MCF 10A (cell line): ENCODE data around the gene C8G. TPM values are rescaled to one million over a fixed set of nuclear protein-coding genes. Genes with fewer than 3 reads are reported as not detected.

ENCODE experiments used
- Bru-seq: library from RNA; stranded (reverse); fragments of 400-500 nt; gene quantifications from one replicate; lab custom pipeline; 2021; lab: Mats Ljungman, UMichigan
- BruChase-seq, 2 experiments: library from RNA; stranded (reverse); fragments of 400-500 nt; gene quantifications; one replicate each; lab custom pipeline; 2021; lab: Mats Ljungman, UMichigan
- BruUV-seq: library from RNA; stranded (reverse); fragments of 400-500 nt; replicated peaks from 2 replicates; lab custom pipeline; 2021; lab: Mats Ljungman, UMichigan
- CTCF ChIA-PET: fragments of 300-600 bp; sonication (Branson Sonifier 250); formaldehyde crosslinking; extraction: SDS; loops from one replicate; lab custom pipeline; 2021; ENCODE audit warnings: antibody characterized with exemption, inconsistent platforms; lab: Yijun Ruan, JAX
- POLR2A ChIA-PET: fragments of 300-600, 350-650 bp; sonication (Branson Sonifier 250); formaldehyde crosslinking; extraction: SDS; loops from one replicate; lab custom pipeline; 2020; ENCODE audit warnings: antibody characterized with exemption, inconsistent platforms; lab: Yijun Ruan, JAX
- DNase-seq: peaks from one replicate; pipeline ENCODE4 v3.0.0-alpha.2; 2018; ENCODE audit not compliant: unreplicated experiment
- H3K27ac Mint-ChIP-seq: one replicate; pipeline ENCODE4 v1.8.0; 2022; ENCODE audit warnings: mild to moderate bottlenecking, low read depth, mixed read lengths; ENCODE audit not compliant: unreplicated experiment
- H3K27me3 Mint-ChIP-seq: one replicate; pipeline ENCODE4 v1.8.0; 2022; ENCODE audit warnings: mixed read lengths; ENCODE audit not compliant: insufficient read depth, unreplicated experiment
- H3K36me3 Mint-ChIP-seq: one replicate; pipeline ENCODE4 v1.8.0; 2022; ENCODE audit warnings: mild to moderate bottlenecking, moderate library complexity, mixed read lengths; ENCODE audit not compliant: insufficient read depth, unreplicated experiment
- H3K4me1 Mint-ChIP-seq: one replicate; pipeline ENCODE4 v1.8.0; 2022; ENCODE audit warnings: mixed read lengths; ENCODE audit not compliant: insufficient read depth, unreplicated experiment
- H3K4me3 Mint-ChIP-seq: one replicate; pipeline ENCODE4 v1.8.0; 2022; ENCODE audit warnings: mild to moderate bottlenecking, moderate library complexity, mixed read lengths; ENCODE audit not compliant: unreplicated experiment
- H3K9me3 Mint-ChIP-seq: one replicate; pipeline ENCODE4 v1.8.0; 2022; ENCODE audit warnings: mixed read lengths; ENCODE audit not compliant: unreplicated experiment
- CTCF ChIP-seq: fragments of 200-600 bp; IDR thresholded peaks from one replicate; pipeline ENCODE4 v1.8.0; 2022; ENCODE audit warnings: antibody characterized with exemption, mild to moderate bottlenecking; ENCODE audit not compliant: unreplicated experiment
- intact Hi-C: fragments of 100-400 bp; cut with micrococcal nuclease; formaldehyde crosslinking; loops from 2 replicates; pipeline ENCODE4 v1.14.1; 2022
- long read RNA-seq: library from polyadenylated mRNA; stranded (forward); transcript quantifications from one replicate; pipeline ENCODE4 v2.0.0, GENCODE V29; 2022
- total RNA-seq: library from RNA; stranded (reverse); gene quantifications from 2 replicates; pipeline ENCODE4 v1.2.3, GENCODE V29; 2022

C8G gene
- total RNA-seq (1.0 and 1.1 TPM in 2 replicates), Bru-seq, nascent RNA (percentile 19 among the genes with signal in this experiment), BruChase-seq, experiment 1, labeled RNA remaining after a 6-hour chase (percentile 40 among the genes with signal in this experiment), BruChase-seq, experiment 2, labeled RNA remaining after a 2-hour chase (percentile 26 among the genes with signal in this experiment)
- long read RNA-seq, partial matches to known transcripts: 0 of 1 reads
- long read RNA-seq, other reads (novel, unspliced or antisense): 1 of 1 reads

DNA sequence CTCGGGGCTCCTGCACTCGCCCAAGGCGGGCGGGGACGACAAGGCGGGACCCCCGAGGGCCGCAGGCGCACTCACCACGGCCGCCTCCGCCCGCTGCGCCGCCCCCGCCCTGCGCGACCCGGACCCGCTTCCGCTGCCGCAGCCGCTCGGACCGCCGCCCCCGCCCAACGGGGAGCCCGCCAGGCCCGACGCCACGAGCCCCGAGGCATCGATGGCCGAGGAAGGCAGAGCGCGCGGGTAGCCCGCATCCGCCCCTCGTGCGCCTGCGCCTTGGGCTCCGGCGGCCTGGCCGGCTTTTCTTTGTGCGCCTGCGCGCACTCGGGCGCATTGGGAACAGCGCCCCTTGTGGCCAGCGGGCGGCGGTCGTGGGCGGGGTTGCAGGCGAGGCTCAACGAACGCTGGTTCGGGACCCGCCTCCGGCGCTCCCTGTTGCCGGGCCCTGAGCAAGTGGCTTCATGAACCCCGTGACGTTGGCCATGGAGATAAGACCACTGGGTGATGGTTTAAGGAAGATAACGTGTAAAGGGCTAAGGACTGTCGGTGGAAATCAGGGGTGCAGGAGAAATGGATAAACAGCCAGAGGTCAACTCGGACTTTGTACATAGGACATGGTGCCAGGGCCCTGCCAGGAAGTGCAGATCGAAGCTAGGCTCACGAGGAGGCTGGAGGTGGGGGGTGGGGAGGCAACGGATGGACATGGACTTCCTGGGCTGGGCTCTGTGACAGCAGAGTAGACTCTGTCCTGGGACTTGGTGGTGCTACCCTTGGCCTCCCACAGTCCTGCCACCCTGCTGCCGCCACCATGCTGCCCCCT lies at the start of gene C8G, which contains the start of gene FBXW5:
C8G (plus strand) TSS at position 725 of the 814 bp plus-strand sequence; CDS start at position 803, 78 bp downstream.
FBXW5 (minus strand) TSS at position 220 of the 814 bp plus-strand sequence. CDS start 655 bp downstream, outside the sequence.
- no peaks in the 10 kb centered on the region for H3K4me1 Mint-ChIP-seq
- POLR2A ChIA-PET: interaction anchor here (0.8 to 1.7 kb wide), 9 partner anchors 43 to 137 kb away, joined by 3 to 10 read pairs (median 5); partner anchors contain the start of genes EDF1, PAXX and TRAF2
- no TSS peak for BruUV-seq

GRCh38 chr9:136896027-136896426 lies 49.0 kb upstream of the C8G start:
- intact Hi-C loops: no loop called here
- Mint-ChIP-seq H3K4me3 (no peak overlapping the region), H3K4me1 (peaks cover 8% of the 10 kb centered on the region), H3K27ac (no peak overlapping the region), H3K9me3 (no peaks in the 10 kb centered on the region), H3K36me3 (peaks cover 47% of the 10 kb centered on the region), H3K27me3 (no peaks in the 10 kb centered on the region)
- CTCF ChIA-PET: interaction anchor here (0.5 kb wide), 1 partner anchor 136 kb away, joined by 4 read pairs; the partner anchor contains the start of gene FUT7
- POLR2A ChIA-PET: no interaction called here
- TF ChIP-seq CTCF: no peak
- no TSS peak for BruUV-seq
- no peak for DNase-seq

More for the DNA sequence above, at the start of gene C8G, which contains the start of gene FBXW5:
- Mint-ChIP-seq H3K4me3 (peak within 1 kb of the TSS; percentile 70), H3K36me3 (peaks cover 27% of the 10 kb centered on the region), H3K9me3 (no peaks in the 10 kb centered on the region), H3K27me3 (no peaks in the 10 kb centered on the region), H3K27ac (peak within 1 kb of the TSS; percentile 69)
- CTCF ChIA-PET: interaction anchor here (0.6 to 1.2 kb wide), 11 partner anchors 52 to 365 kb away, joined by 3 to 5 read pairs (median 3); partner anchors contain the start of gene CLIC3
- intact Hi-C loops: loop anchor here (10.0 kb wide), 1 partner anchor 100 kb away; the partner anchor contains the start of genes AJM1 and PHPT1
- DNase-seq: peak; percentile 93
- TF ChIP-seq CTCF: peak; percentile 91

- no peak for DNase-seq
- H3K9me3 Mint-ChIP-seq: no peaks in the 10 kb centered on the region
- ChIA-PET CTCF (interaction anchor here (0.6 to 1.3 kb wide), 2 partner anchors 50 to 56 kb away, joined by 3 to 4 read pairs; partner anchors contain the start of gene AJM1), POLR2A (interaction anchor here (0.6 to 1.0 kb wide), 2 partner anchors 12 to 30 kb away, joined by 3 to 6 read pairs; partner anchors contain the start of gene TRAF2)
- intact Hi-C loops: no loop called here
- H3K4me3 Mint-ChIP-seq: no peak overlapping the region
- no peaks in the 10 kb centered on the region for H3K27me3 Mint-ChIP-seq
- H3K27ac Mint-ChIP-seq: no peak overlapping the region
- BruUV-seq: no TSS peak
- no peak for TF ChIP-seq CTCF
- peaks cover 63% of the 10 kb centered on the region for H3K36me3 Mint-ChIP-seq
- peaks cover 19% of the 10 kb centered on the region for H3K4me1 Mint-ChIP-seq
Measured at GRCh38 chr9:136898483-136899100, 46.5 kb upstream of the C8G start.
